Measurements from ENCODE around the gene PCDHB9. TPM values are rescaled to one million over a fixed set of nuclear protein-coding genes. Genes with fewer than 3 reads are reported as not detected.
"Not testable (repeated sequence)": the region's sequence is repeated elsewhere in the genome, so short reads cannot be mapped to it uniquely, and the experiment has no call there.

The PCDHB9 gene
- total and polyA plus RNA-seq, 7 donors: under 0.01 to 6.2 (median 3.3) TPM; not detected in 1

- Histone ChIP-seq H3K27me3 (no peaks in the 10 kb centered on the region), H3K4me3 (peak within 1 kb of the TSS; percentile 11 to 34 (median 24)), H3K36me3 (peaks cover 0 to 6% (median 0%) of the 10 kb centered on the region in 4 donors), H3K27ac (no peak within 1 kb of the TSS), H3K9me3 (peaks cover 19 to 61% (median 42%) of the 10 kb centered on the region in 4 donors), H3K4me1 (peaks cover 0 to 3% (median 0%) of the 10 kb centered on the region in 4 donors)
- intact Hi-C loops (cut with DNase I): loop anchor here (5.0 kb wide), 1 partner anchor 339 kb away; no protein-coding TSS in a partner anchor
- no peak for DNase-seq
- WGBS, 2 donors: 28 to 40% methylated on average over 15 of the region's 15 CpGs
- TF ChIP-seq POLR2AphosphoS5 (IDR thresholded peaks at IDR 0.05) (no peak), EP300 (IDR thresholded peaks at IDR 0.05) (no peak), POLR2A (IDR thresholded peaks at IDR 0.05) (no peak), CTCF (IDR thresholded peaks at IDR 0.05) (no peak)
Measured at GRCh38 chr5:141223112-141223783, 36.3 kb downstream of the PCDHB9 start, which contains the start of gene PCDHB14. TSS of gene PCDHB14 (plus strand) at chr5:141223343. CDS start at chr5:141223506, 163 bp downstream.

GRCh38 chr5:141224844-141225243, 37.9 kb downstream of the PCDHB9 start:
- not testable (repeated sequence) for H3K4me1 ChIP-seq, H3K27ac ChIP-seq, H3K27me3 ChIP-seq, DNase-seq, H3K36me3 ChIP-seq, H3K4me3 ChIP-seq
- intact Hi-C loops (cut with DNase I): loop anchor here (5.0 kb wide), 1 partner anchor 337 kb away; no protein-coding TSS in a partner anchor
- WGBS, 2 donors: 33 to 66% methylated on average over 35 of the region's 40 CpGs
- H3K9me3 ChIP-seq: peaks cover 13 to 57% (median 38%) of the 10 kb centered on the region in 4 donors

GRCh38 chr5:141225421-141225820, 38.5 kb downstream of the PCDHB9 start:
- H3K36me3 ChIP-seq; H3K4me3 ChIP-seq; DNase-seq; H3K27ac ChIP-seq; H3K27me3 ChIP-seq; H3K4me1 ChIP-seq; intact Hi-C loops (cut with DNase I): not testable (repeated sequence)
- H3K9me3 ChIP-seq: peaks cover 13 to 59% (median 38%) of the 10 kb centered on the region in 4 donors
- WGBS, 2 donors: 36 to 66% methylated on average over 25 to 30 of the region's 30 CpGs

- TF ChIP-seq EP300 (IDR thresholded peaks at IDR 0.05) (no peak), POLR2A (IDR thresholded peaks at IDR 0.05) (no peak), CTCF (IDR thresholded peaks at IDR 0.05) (no peak), POLR2AphosphoS5 (IDR thresholded peaks at IDR 0.05) (no peak)
- H3K36me3 ChIP-seq: no peaks in the 10 kb centered on the region
- intact Hi-C loops (cut with DNase I): no loop called here
- WGBS, 2 donors: 9 to 30% methylated on average over 15 of the region's 15 CpGs
- DNase-seq: no peak
- peaks cover 22 to 75% (median 50%) of the 10 kb centered on the region in 4 donors for H3K9me3 ChIP-seq
- H3K27me3 ChIP-seq: peaks cover 0 to 4% (median 0%) of the 10 kb centered on the region in 3 donors
- no peaks in the 10 kb centered on the region for H3K4me1 ChIP-seq
- peak overlapping the region in 3 of 4 donors; percentile 6 to 28 (median 22) for H3K4me3 ChIP-seq
- H3K27ac ChIP-seq: no peak overlapping the region
Measured at GRCh38 chr5:141234109-141234667, 47.2 kb downstream of the PCDHB9 start.

GRCh38 chr5:141235922-141236321, 49.0 kb downstream of the PCDHB9 start:
- H3K27ac ChIP-seq; H3K36me3 ChIP-seq; H3K4me1 ChIP-seq; H3K27me3 ChIP-seq; intact Hi-C loops (cut with DNase I); H3K4me3 ChIP-seq; DNase-seq: not testable (repeated sequence)
- peaks cover 31 to 86% (median 60%) of the 10 kb centered on the region in 4 donors for H3K9me3 ChIP-seq
- 39 to 63% methylated on average over 40 of the region's 40 CpGs for WGBS, 2 donors

- H3K27me3 ChIP-seq: peaks cover 0 to 12% (median 0%) of the 10 kb centered on the region in 3 donors
- H3K36me3 ChIP-seq: no peaks in the 10 kb centered on the region
- no peak overlapping the region for H3K27ac ChIP-seq
- TF ChIP-seq EP300 (IDR thresholded peaks at IDR 0.05): no peak
- TF ChIP-seq POLR2A (IDR thresholded peaks at IDR 0.05): no peak
- TF ChIP-seq POLR2AphosphoS5 (IDR thresholded peaks at IDR 0.05): no peak
- peaks cover 35 to 92% (median 60%) of the 10 kb centered on the region in 4 donors for H3K9me3 ChIP-seq
- H3K4me3 ChIP-seq: no peak overlapping the region
- intact Hi-C loops (cut with DNase I): no loop called here
- DNase-seq: no peak
- 27 to 50% methylated on average over 32 of the region's 32 CpGs for WGBS, 2 donors
- no peaks in the 10 kb centered on the region for H3K4me1 ChIP-seq
Measured at GRCh38 chr5:141236516-141237313, 49.8 kb downstream of the PCDHB9 start.

Other genes starting within 250 kb of the PCDHB9 start
Only the 30 nearest of the 37 such genes appear.
- under 1 TPM; under 0.01 to 0.36 (median 0.27) TPM for gene PCDHB1, start 135.8 kb upstream of the PCDHB9 start, total RNA-seq
- under 1 TPM in 1 of 3 donors, not detected in 2; 0.04 TPM for gene PCDHB1, start 135.8 kb upstream of the PCDHB9 start, polyA plus RNA-seq
- 1 to 10 TPM; 2.2 to 5.7 (median 2.9) TPM for gene PCDHB2, start 92.5 kb upstream of the PCDHB9 start, total RNA-seq
- under 1 TPM; under 0.01 to 0.67 (median 0.23) TPM for gene PCDHB2, start 92.5 kb upstream of the PCDHB9 start, polyA plus RNA-seq
- 1 to 10 TPM; 1.7 to 4.9 (median 1.8) TPM for gene PCDHB3, start 86.7 kb upstream of the PCDHB9 start, total RNA-seq
- under 1 TPM in 1 of 3 donors, not detected in 2; 0.23 TPM for gene PCDHB3, start 86.7 kb upstream of the PCDHB9 start, polyA plus RNA-seq
- 1 to 10 TPM; 3.9 to 5.3 (median 4.5) TPM for gene PCDHB4, start 65.3 kb upstream of the PCDHB9 start, total RNA-seq
- under 1 TPM; 0.23 to 0.60 (median 0.57) TPM for gene PCDHB4, start 65.3 kb upstream of the PCDHB9 start, polyA plus RNA-seq
- gene PCDHB5, start 52.0 kb upstream of the PCDHB9 start, total RNA-seq: 1 to 10 TPM; 3.1 to 6.5 (median 4.7) TPM
- under 1 TPM in 2 of 3 donors, not detected in 1; under 0.01 to 0.51 TPM for gene PCDHB5, start 52.0 kb upstream of the PCDHB9 start, polyA plus RNA-seq
- gene PCDHB6, start 37.1 kb upstream of the PCDHB9 start, total RNA-seq: 1 to 10 TPM in 3 of 4 donors, under 1 TPM in 1; 0.71 to 2.3 (median 1.4) TPM
- gene PCDHB6, start 37.1 kb upstream of the PCDHB9 start, polyA plus RNA-seq: under 1 TPM in 1 of 3 donors, not detected in 2; 0.12 TPM
- gene PCDHB7, start 14.5 kb upstream of the PCDHB9 start, total RNA-seq: 1 to 10 TPM; 1.4 to 5.3 (median 2.5) TPM
- gene PCDHB7, start 14.5 kb upstream of the PCDHB9 start, polyA plus RNA-seq: under 1 TPM in 1 of 3 donors, not detected in 2; 0.28 TPM
- gene PCDHB8, start 9.4 kb upstream of the PCDHB9 start, total RNA-seq: 1 to 10 TPM in 2 of 4 donors, under 1 TPM in 2; 0.71 to 2.3 (median 1.4) TPM
- under 1 TPM in 1 of 3 donors, not detected in 2; 0.19 TPM for gene PCDHB8, start 9.4 kb upstream of the PCDHB9 start, polyA plus RNA-seq
- gene PCDHB16, start 4.8 kb upstream of the PCDHB9 start, total RNA-seq: 1 to 10 TPM; 3.6 to 6.3 (median 4.8) TPM
- under 1 TPM in 1 of 3 donors, not detected in 2; 0.29 TPM for gene PCDHB16, start 4.8 kb upstream of the PCDHB9 start, polyA plus RNA-seq
- 1 to 10 TPM; 3.9 to 6.2 (median 4.9) TPM for gene PCDHB10, start 5.2 kb downstream of the PCDHB9 start, total RNA-seq
- under 1 TPM in 2 of 3 donors, not detected in 1; 0.60 to 0.80 TPM for gene PCDHB10, start 5.2 kb downstream of the PCDHB9 start, polyA plus RNA-seq
- 1 to 10 TPM; 1.8 to 5.0 (median 3.6) TPM for gene PCDHB11, start 12.5 kb downstream of the PCDHB9 start, total RNA-seq
- gene PCDHB11, start 12.5 kb downstream of the PCDHB9 start, polyA plus RNA-seq: under 1 TPM in 1 of 3 donors, not detected in 2; 0.34 TPM
- 10 to 100 TPM in 1 of 4 donors, 1 to 10 TPM in 3; 4.3 to 10.2 (median 5.7) TPM for gene PCDHB12, start 21.6 kb downstream of the PCDHB9 start, total RNA-seq
- under 1 TPM in 2 of 3 donors, not detected in 1; 0.34 to 0.60 TPM for gene PCDHB12, start 21.6 kb downstream of the PCDHB9 start, polyA plus RNA-seq
- 1 to 10 TPM; 3.3 to 7.8 (median 6.1) TPM for gene PCDHB13, start 26.8 kb downstream of the PCDHB9 start, total RNA-seq
- under 1 TPM in 2 of 3 donors, not detected in 1; 0.23 to 0.52 TPM for gene PCDHB13, start 26.8 kb downstream of the PCDHB9 start, polyA plus RNA-seq
- gene PCDHB14, start 36.2 kb downstream of the PCDHB9 start, total RNA-seq: 10 to 100 TPM in 1 of 4 donors, 1 to 10 TPM in 3; 6.3 to 10.5 (median 8.3) TPM
- 1 to 10 TPM in 1 of 3 donors, not detected in 2; 1.0 TPM for gene PCDHB14, start 36.2 kb downstream of the PCDHB9 start, polyA plus RNA-seq
- gene PCDHB15, start 58.2 kb downstream of the PCDHB9 start, total RNA-seq: 1 to 10 TPM; 2.9 to 7.3 (median 5.4) TPM
- under 1 TPM in 2 of 3 donors, not detected in 1; 0.23 to 0.93 TPM for gene PCDHB15, start 58.2 kb downstream of the PCDHB9 start, polyA plus RNA-seq
- under 1 TPM in 2 of 4 donors, not detected in 2; 0.81 to 0.82 TPM for gene SLC25A2, start 116.9 kb downstream of the PCDHB9 start, total RNA-seq
- under 1 TPM in 1 of 3 donors, not detected in 2; 0.35 TPM for gene SLC25A2, start 116.9 kb downstream of the PCDHB9 start, polyA plus RNA-seq
- 10 to 100 TPM; 44.9 to 62.2 (median 48.1) TPM for gene TAF7, start 133.6 kb downstream of the PCDHB9 start, total RNA-seq
- gene TAF7, start 133.6 kb downstream of the PCDHB9 start, polyA plus RNA-seq: 10 to 100 TPM; 60.1 to 68.0 (median 62.7) TPM
- 1 to 10 TPM in 3 of 4 donors, under 1 TPM in 1; 0.71 to 1.4 (median 1.1) TPM for gene PCDHGA1, start 143.4 kb downstream of the PCDHB9 start, total RNA-seq
- gene PCDHGA1, start 143.4 kb downstream of the PCDHB9 start, polyA plus RNA-seq: under 1 TPM in 1 of 3 donors, not detected in 2; 0.26 TPM
- 1 to 10 TPM; 2.8 to 4.9 (median 3.8) TPM for gene PCDHGA2, start 151.6 kb downstream of the PCDHB9 start, total RNA-seq
- gene PCDHGA2, start 151.6 kb downstream of the PCDHB9 start, polyA plus RNA-seq: under 1 TPM in 1 of 3 donors, not detected in 2; 0.47 TPM
- 1 to 10 TPM; 1.5 to 4.4 (median 3.1) TPM for gene PCDHGA3, start 156.7 kb downstream of the PCDHB9 start, total RNA-seq
- under 1 TPM in 2 of 3 donors, not detected in 1; 0.19 to 0.60 TPM for gene PCDHGA3, start 156.7 kb downstream of the PCDHB9 start, polyA plus RNA-seq
- 1 to 10 TPM; 2.5 to 8.4 (median 4.1) TPM for gene PCDHGB1, start 162.9 kb downstream of the PCDHB9 start, total RNA-seq
- under 1 TPM in 1 of 3 donors, not detected in 2; 0.26 TPM for gene PCDHGB1, start 162.9 kb downstream of the PCDHB9 start, polyA plus RNA-seq
- 10 to 100 TPM in 1 of 4 donors, 1 to 10 TPM in 3; 5.0 to 11.3 (median 6.7) TPM for gene PCDHGA4, start 167.9 kb downstream of the PCDHB9 start, total RNA-seq
- under 1 TPM in 1 of 3 donors, not detected in 2; 0.47 TPM for gene PCDHGA4, start 167.9 kb downstream of the PCDHB9 start, polyA plus RNA-seq
- gene PCDHGB2, start 172.8 kb downstream of the PCDHB9 start, total RNA-seq: 10 to 100 TPM in 2 of 4 donors, 1 to 10 TPM in 2; 4.3 to 12.9 (median 8.0) TPM
- gene PCDHGB2, start 172.8 kb downstream of the PCDHB9 start, polyA plus RNA-seq: under 1 TPM in 1 of 3 donors, not detected in 2; 0.51 TPM
- 1 to 10 TPM; 5.3 to 8.3 (median 7.2) TPM for gene PCDHGA5, start 177.0 kb downstream of the PCDHB9 start, total RNA-seq
- under 1 TPM in 1 of 3 donors, not detected in 2; 0.57 TPM for gene PCDHGA5, start 177.0 kb downstream of the PCDHB9 start, polyA plus RNA-seq
- 10 to 100 TPM in 1 of 4 donors, 1 to 10 TPM in 3; 6.1 to 16.1 (median 7.7) TPM for gene PCDHGB3, start 183.1 kb downstream of the PCDHB9 start, total RNA-seq
- under 1 TPM in 2 of 3 donors, not detected in 1; under 0.01 to 0.41 TPM for gene PCDHGB3, start 183.1 kb downstream of the PCDHB9 start, polyA plus RNA-seq
- 10 to 100 TPM in 2 of 4 donors, 1 to 10 TPM in 2; 5.4 to 13.6 (median 8.4) TPM for gene PCDHGA6, start 186.7 kb downstream of the PCDHB9 start, total RNA-seq
- under 1 TPM in 1 of 3 donors, not detected in 2; 0.85 TPM for gene PCDHGA6, start 186.7 kb downstream of the PCDHB9 start, polyA plus RNA-seq
- 10 to 100 TPM in 3 of 4 donors, 1 to 10 TPM in 1; 8.2 to 15.2 (median 10.9) TPM for gene PCDHGA7, start 195.6 kb downstream of the PCDHB9 start, total RNA-seq
- under 1 TPM in 1 of 3 donors, not detected in 2; 0.42 TPM for gene PCDHGA7, start 195.6 kb downstream of the PCDHB9 start, polyA plus RNA-seq
- 1 to 10 TPM; 6.1 to 9.1 (median 7.5) TPM for gene PCDHGB4, start 200.5 kb downstream of the PCDHB9 start, total RNA-seq
- gene PCDHGB4, start 200.5 kb downstream of the PCDHB9 start, polyA plus RNA-seq: under 1 TPM in 1 of 3 donors, not detected in 2; 0.54 TPM
- 1 to 10 TPM; 4.4 to 7.9 (median 6.6) TPM for gene PCDHGA8, start 205.5 kb downstream of the PCDHB9 start, total RNA-seq
- gene PCDHGA8, start 205.5 kb downstream of the PCDHB9 start, polyA plus RNA-seq: under 1 TPM in 1 of 3 donors, not detected in 2; 0.16 TPM
- 10 to 100 TPM; 10.0 to 16.6 (median 11.8) TPM for gene PCDHGB5, start 210.8 kb downstream of the PCDHB9 start, total RNA-seq
- gene PCDHGB5, start 210.8 kb downstream of the PCDHB9 start, polyA plus RNA-seq: 1 to 10 TPM in 1 of 3 donors, under 1 TPM in 1, not detected in 1; 0.23 to 1.3 TPM